ENCODE results near the gene RASA3. TPM values are rescaled to one million over a fixed set of nuclear protein-coding genes. Genes with fewer than 3 reads are reported as not detected.
"Not testable (repeated sequence)": the region's sequence is repeated elsewhere in the genome, so short reads cannot be mapped to it uniquely, and the experiment has no call there.

The RASA3 gene
- total RNA-seq, 1 experiment from 2014 or later, result 9.1 TPM

DNA sequence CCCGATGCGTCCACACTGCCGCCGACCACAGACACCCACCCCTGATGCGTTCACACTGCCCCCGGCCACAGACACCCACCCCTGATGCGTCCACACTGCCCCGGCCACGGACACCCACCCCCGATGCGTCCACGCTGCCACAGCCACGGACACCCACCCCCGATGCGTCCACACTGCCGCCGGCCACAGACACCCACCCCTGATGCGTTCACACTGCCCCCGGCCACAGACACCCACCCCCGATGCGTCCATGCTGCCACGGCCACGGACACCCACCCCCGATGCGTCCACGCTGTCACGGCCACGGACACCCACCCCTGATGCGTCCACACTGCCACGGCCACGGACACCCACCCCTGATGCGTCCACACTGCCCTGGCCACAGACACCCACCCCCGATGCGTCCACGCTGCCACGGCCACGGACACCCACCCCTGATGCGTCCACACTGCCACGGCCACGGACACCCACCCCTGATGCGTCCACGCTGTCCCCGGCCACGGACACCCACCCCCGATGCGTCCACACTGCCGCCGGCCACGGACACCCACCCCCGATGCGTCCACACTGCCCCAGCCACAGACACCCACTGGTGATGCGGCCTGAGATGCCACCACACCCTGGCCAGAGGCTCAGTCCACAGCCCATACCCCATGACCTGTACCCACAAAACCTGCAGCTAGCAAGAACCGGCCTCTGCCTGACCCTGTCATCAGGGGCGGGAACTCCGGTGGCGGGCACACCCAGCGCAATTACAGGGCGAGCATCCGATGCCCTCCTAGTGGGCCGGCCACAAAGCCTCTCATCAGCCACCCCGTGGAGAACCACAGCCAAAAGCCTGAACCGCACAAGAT is 28.4 kb downstream of the RASA3 start:
- Mint-ChIP-seq H3K4me3 (ENCODE audit: unreplicated experiment) (no peak overlapping the region), H3K27ac (ENCODE audit: low read depth, unreplicated experiment) (no peak overlapping the region), H3K27me3 (ENCODE audit: insufficient read depth, unreplicated experiment) (no peaks in the 10 kb centered on the region), H3K4me1 (ENCODE audit: insufficient read depth, unreplicated experiment) (no peaks in the 10 kb centered on the region), H3K9me3 (ENCODE audit: unreplicated experiment) (no peaks in the 10 kb centered on the region), H3K36me3 (ENCODE audit: insufficient read depth, unreplicated experiment) (no peaks in the 10 kb centered on the region)
- ChIA-PET CTCF (no interaction called here), POLR2A (no interaction called here)
- no peak for DNase-seq (ENCODE audit: unreplicated experiment)
- intact Hi-C loops (cut with micrococcal nuclease), result no loop called here
- TF ChIP-seq, protein P1, sequence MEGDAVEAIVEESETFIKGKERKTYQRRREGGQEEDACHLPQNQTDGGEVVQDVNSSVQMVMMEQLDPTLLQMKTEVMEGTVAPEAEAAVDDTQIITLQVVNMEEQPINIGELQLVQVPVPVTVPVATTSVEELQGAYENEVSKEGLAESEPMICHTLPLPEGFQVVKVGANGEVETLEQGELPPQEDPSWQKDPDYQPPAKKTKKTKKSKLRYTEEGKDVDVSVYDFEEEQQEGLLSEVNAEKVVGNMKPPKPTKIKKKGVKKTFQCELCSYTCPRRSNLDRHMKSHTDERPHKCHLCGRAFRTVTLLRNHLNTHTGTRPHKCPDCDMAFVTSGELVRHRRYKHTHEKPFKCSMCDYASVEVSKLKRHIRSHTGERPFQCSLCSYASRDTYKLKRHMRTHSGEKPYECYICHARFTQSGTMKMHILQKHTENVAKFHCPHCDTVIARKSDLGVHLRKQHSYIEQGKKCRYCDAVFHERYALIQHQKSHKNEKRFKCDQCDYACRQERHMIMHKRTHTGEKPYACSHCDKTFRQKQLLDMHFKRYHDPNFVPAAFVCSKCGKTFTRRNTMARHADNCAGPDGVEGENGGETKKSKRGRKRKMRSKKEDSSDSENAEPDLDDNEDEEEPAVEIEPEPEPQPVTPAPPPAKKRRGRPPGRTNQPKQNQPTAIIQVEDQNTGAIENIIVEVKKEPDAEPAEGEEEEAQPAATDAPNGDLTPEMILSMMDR (IDR thresholded peaks at IDR 0.05; ENCODE audit: unreplicated experiment), result no peak
- no TSS peak for BruUV-seq (replicated peaks)

DNA sequence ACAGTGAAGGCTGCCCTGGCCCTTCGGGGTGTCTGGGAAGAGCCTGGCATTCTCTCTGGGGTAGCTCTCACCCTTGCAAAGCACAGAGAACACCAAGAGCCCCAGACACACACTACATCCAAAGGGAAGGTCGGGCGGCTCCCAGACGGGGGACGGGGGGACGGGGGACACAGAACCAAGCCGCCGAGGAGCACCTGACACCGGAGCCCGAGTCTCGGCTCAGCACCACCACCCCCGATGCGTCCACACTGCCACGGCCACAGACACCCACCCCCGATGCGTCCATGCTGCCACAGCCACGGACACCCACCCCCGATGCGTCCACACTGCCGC is 29.2 kb downstream of the RASA3 start:
- POLR2A ChIA-PET; H3K4me1 Mint-ChIP-seq (ENCODE audit: insufficient read depth, unreplicated experiment); H3K9me3 Mint-ChIP-seq (ENCODE audit: unreplicated experiment); DNase-seq (ENCODE audit: unreplicated experiment); BruUV-seq (replicated peaks); intact Hi-C loops (cut with micrococcal nuclease); H3K27me3 Mint-ChIP-seq (ENCODE audit: insufficient read depth, unreplicated experiment); H3K36me3 Mint-ChIP-seq (ENCODE audit: insufficient read depth, unreplicated experiment); H3K4me3 Mint-ChIP-seq (ENCODE audit: unreplicated experiment); H3K27ac Mint-ChIP-seq (ENCODE audit: low read depth, unreplicated experiment); CTCF ChIA-PET: not testable (repeated sequence)

DNA sequence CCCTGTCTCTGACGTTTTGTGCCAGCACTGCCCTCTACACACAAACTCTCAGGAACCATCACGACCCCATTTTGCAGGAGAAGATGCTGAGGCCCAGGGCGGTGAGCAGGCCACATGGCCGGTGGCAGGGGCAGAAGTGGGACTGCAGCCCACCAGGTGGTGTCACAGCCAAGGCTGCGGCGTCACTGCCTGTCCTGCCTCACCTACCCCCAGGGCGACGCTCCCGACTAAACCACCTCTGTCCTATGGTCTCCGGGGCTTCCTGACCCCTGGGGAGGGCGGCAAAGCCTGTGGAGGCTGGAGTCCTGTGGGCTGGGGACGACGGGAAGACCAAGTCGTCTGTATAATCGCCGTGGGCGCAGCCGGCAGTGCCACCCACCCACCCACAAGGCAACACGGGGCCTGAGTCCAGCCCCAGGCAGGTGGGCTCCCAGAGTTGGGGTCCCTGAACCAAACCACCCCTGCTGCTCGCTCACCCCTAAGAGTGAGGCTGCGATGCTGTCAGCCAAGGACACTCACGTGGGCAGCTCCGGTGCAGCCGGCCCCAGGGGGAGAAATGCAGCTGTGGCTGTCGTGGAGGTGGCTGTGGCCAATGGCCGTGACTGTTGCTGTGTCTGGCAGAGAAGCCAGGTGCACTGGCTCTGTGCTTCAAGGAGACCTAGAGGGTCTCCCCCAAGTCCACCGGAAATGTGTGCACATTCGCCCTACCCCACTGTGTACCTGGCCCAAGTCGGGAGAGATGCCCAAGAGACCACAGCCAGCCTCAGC is 29.7 kb downstream of the RASA3 start:
- Mint-ChIP-seq H3K27me3 (ENCODE audit: insufficient read depth, unreplicated experiment) (no peaks in the 10 kb centered on the region), H3K4me3 (ENCODE audit: unreplicated experiment) (no peak overlapping the region), H3K4me1 (ENCODE audit: insufficient read depth, unreplicated experiment) (peaks cover 9% of the 10 kb centered on the region), H3K27ac (ENCODE audit: low read depth, unreplicated experiment) (no peak overlapping the region), H3K36me3 (ENCODE audit: insufficient read depth, unreplicated experiment) (no peaks in the 10 kb centered on the region), H3K9me3 (ENCODE audit: unreplicated experiment) (no peaks in the 10 kb centered on the region)
- no peak for DNase-seq (ENCODE audit: unreplicated experiment)
- intact Hi-C loops (cut with micrococcal nuclease), result no loop called here
- TF ChIP-seq, protein P1 (IDR thresholded peaks at IDR 0.05; ENCODE audit: unreplicated experiment), result no peak
- no TSS peak for BruUV-seq (replicated peaks)
- POLR2A ChIA-PET, result no interaction called here
- CTCF ChIA-PET, result interaction anchor here (0.7 kb wide), 1 partner anchor 1310 kb away, joined by 4 read pairs; no protein-coding TSS in a partner anchor

DNA sequence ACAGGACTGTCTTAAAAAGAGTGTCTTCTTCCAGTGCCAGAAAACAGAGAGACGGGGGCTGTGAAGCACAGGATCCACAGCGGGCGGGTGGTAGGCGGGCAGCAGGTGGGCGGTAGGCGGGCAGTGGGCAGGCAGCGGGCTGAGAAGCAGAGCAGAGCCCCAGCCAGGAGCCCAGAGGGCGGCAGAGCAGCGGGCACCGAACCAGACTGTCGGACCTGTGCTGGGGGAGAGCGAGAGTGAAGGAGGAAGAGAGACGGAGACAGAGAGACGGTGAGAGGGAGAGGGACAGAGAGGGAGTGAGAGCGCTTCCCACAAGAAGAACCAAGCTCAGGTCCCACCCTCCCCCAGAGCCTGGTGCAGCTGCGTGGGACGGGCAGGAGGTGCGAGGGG is 30.3 kb downstream of the RASA3 start:
- no peak overlapping the region for H3K4me3 Mint-ChIP-seq (ENCODE audit: unreplicated experiment)
- no peaks in the 10 kb centered on the region for H3K9me3 Mint-ChIP-seq (ENCODE audit: unreplicated experiment)
- H3K27ac Mint-ChIP-seq (ENCODE audit: low read depth, unreplicated experiment), result no peak overlapping the region
- H3K27me3 Mint-ChIP-seq (ENCODE audit: insufficient read depth, unreplicated experiment), result no peaks in the 10 kb centered on the region
- ChIA-PET CTCF (no interaction called here), POLR2A (no interaction called here)
- no peak for DNase-seq (ENCODE audit: unreplicated experiment)
- intact Hi-C loops (cut with micrococcal nuclease), result no loop called here
- TF ChIP-seq, protein P1 (IDR thresholded peaks at IDR 0.05; ENCODE audit: unreplicated experiment), result no peak
- no TSS peak for BruUV-seq (replicated peaks)
- no peaks in the 10 kb centered on the region for H3K36me3 Mint-ChIP-seq (ENCODE audit: insufficient read depth, unreplicated experiment)
- H3K4me1 Mint-ChIP-seq (ENCODE audit: insufficient read depth, unreplicated experiment), result peaks cover 9% of the 10 kb centered on the region

Data from MCF 10A (cell line).